GM12878 (cell line): Measurements from ENCODE around the gene TACR2. TPM values are rescaled to one million over a fixed set of nuclear protein-coding genes. Genes with fewer than 3 reads are reported as not detected.

Experiments used
- ATAC-seq: fragments of 200-7000 bp; cut with Tn5 transposase; 3 replicates; pipeline ENCODE4 v1.9.1; 2020; ENCODE audit warnings: mild to moderate bottlenecking, moderate library complexity
- BruUV-seq: library from RNA; stranded (reverse); fragments of 400-500 nt; replicated peaks from 2 replicates; lab custom pipeline; 2021; lab: Mats Ljungman, UMichigan
- CTCF ChIA-PET: fragments of 300-600 bp; sonication (Branson Sonifier 250); formaldehyde crosslinking; extraction: SDS; loops from one replicate; lab custom pipeline; 2021; ENCODE audit warnings: inconsistent platforms; lab: Yijun Ruan, JAX
- POLR2A ChIA-PET: fragments of 350-600 bp; formaldehyde crosslinking; extraction: SDS; loops from one replicate; lab custom pipeline; 2021; ENCODE audit warnings: inconsistent platforms; lab: Charles Lee
- RAD21 ChIA-PET: fragments of 300-600 bp; sonication (Branson Sonifier 250); formaldehyde crosslinking; loops from one replicate; lab custom pipeline; 2023; ENCODE audit warnings: antibody characterized with exemption; ENCODE audit not compliant: unreplicated experiment; lab: Charles Lee
- SMC1A ChIA-PET: fragments of 300-600 bp; sonication (Branson Sonifier 250); formaldehyde crosslinking; loops from one replicate; lab custom pipeline; 2023; ENCODE audit not compliant: unreplicated experiment, uncharacterized antibody; lab: Charles Lee
- DNase-seq: peaks from one replicate; pipeline ENCODE4 v3.0.0-alpha.2; 2011; ENCODE audit warnings: low read depth, low spot score
- FAIRE-seq: peaks from 3 replicates; lab custom pipeline; 2011; peaks lifted over from hg19 to GRCh38; lab: Jason Lieb, UNC
- H2AFZ ChIP-seq: 2 replicates; pipeline ENCODE4 v1.6.0; 2011; ENCODE audit warnings: low read depth, low read length, control low read depth; ENCODE audit not compliant: control insufficient read depth
- H3K27ac ChIP-seq: 2 replicates; pipeline ENCODE4 v1.5.1; 2011; ENCODE audit warnings: control low read depth; ENCODE audit not compliant: control insufficient read depth, insufficient read depth
- H3K27me3 ChIP-seq, 2 experiments: replicated peaks in 1 of 2; 2 replicates each; pipeline versions ENCODE4 v1.6.0 to v1.6.1; 2011; ENCODE audit warnings: low read length in 1 of 2; ENCODE audit not compliant: control insufficient read depth in 2 of 2, insufficient read depth in 2 of 2
- H3K36me3 ChIP-seq, 2 experiments: 2 replicates each; pipeline ENCODE4 v1.5.1; 2011; ENCODE audit warnings: low read length in 1 of 2; ENCODE audit not compliant: control insufficient read depth in 2 of 2, insufficient read depth in 2 of 2
- H3K4me1 ChIP-seq: 2 replicates; pipeline ENCODE4 v1.6.1; 2011; ENCODE audit warnings: mild to moderate bottlenecking, low read length, moderate library complexity, mixed read lengths; ENCODE audit not compliant: control insufficient read depth, insufficient read depth
- H3K4me2 ChIP-seq: 2 replicates; pipeline ENCODE4 v1.6.0; 2011; ENCODE audit warnings: control low read depth; ENCODE audit not compliant: control insufficient read depth, insufficient read depth
- H3K4me3 ChIP-seq: fragments of 200-600 bp; sonication (generic); 2 replicates; pipeline ENCODE4 v1.5.1; 2016
- H3K79me2 ChIP-seq: 2 replicates; pipeline ENCODE4 v1.6.0; 2011; ENCODE audit warnings: low read length; ENCODE audit not compliant: control insufficient read depth, insufficient read depth
- H3K9ac ChIP-seq: 2 replicates; pipeline ENCODE4 v1.8.0; 2011; ENCODE audit warnings: low read length, control low read depth, mixed read lengths; ENCODE audit not compliant: control insufficient read depth, insufficient read depth
- H3K9me3 ChIP-seq: replicated peaks from 3 replicates; pipeline ENCODE4 v1.5.1; 2011; ENCODE audit warnings: mild to moderate bottlenecking, low read length; ENCODE audit not compliant: control insufficient read depth, insufficient read depth
- H4K20me1 ChIP-seq: 2 replicates; pipeline ENCODE4 v1.6.0; 2011; ENCODE audit not compliant: control insufficient read depth, insufficient read depth
- ATF3 ChIP-seq: IDR thresholded peaks from 2 replicates; pipeline ENCODE4 v1.6.1; 2011; ENCODE audit warnings: low read depth, mild to moderate bottlenecking, low read length, moderate library complexity, borderline replicate concordance; ENCODE audit errors: extremely low read depth
- BMI1 ChIP-seq: fragments of 450-650 bp; IDR thresholded peaks from 2 replicates; pipeline ENCODE4 v1.6.1; 2016; ENCODE audit warnings: mild to moderate bottlenecking, moderate library complexity, borderline replicate concordance
- BRCA1 ChIP-seq: IDR thresholded peaks from 2 replicates; pipeline ENCODE4 v1.6.1; 2011; ENCODE audit warnings: low read depth, low read length, improper control_type of control experiment
- FOXM1 ChIP-seq: IDR thresholded peaks from 2 replicates; pipeline ENCODE4 v1.6.1; 2012; ENCODE audit warnings: low read depth, mild to moderate bottlenecking, inconsistent platforms, low read length, moderate library complexity
- GATAD2B ChIP-seq: fragments of 450-650 bp; conservative IDR thresholded peaks from 2 replicates; pipeline ENCODE4 v1.6.1; 2017; ENCODE audit warnings: low read depth, mild to moderate bottlenecking, moderate library complexity
- MTA3 ChIP-seq: IDR thresholded peaks from 2 replicates; pipeline ENCODE4 v1.6.1; 2012; ENCODE audit warnings: low read length, inconsistent platforms, borderline replicate concordance
- NR2C1 ChIP-seq: fragments of 450-650 bp; IDR thresholded peaks from 2 replicates; pipeline ENCODE4 v1.6.1; 2017; ENCODE audit warnings: antibody characterized with exemption, mild to moderate bottlenecking, moderate library complexity
- RELB ChIP-seq: fragments of 450-650 bp; IDR thresholded peaks from 2 replicates; pipeline ENCODE4 v1.6.1; 2017; ENCODE audit warnings: low read depth, mild to moderate bottlenecking, moderate library complexity
- ZNF384 ChIP-seq: IDR thresholded peaks from 2 replicates; pipeline ENCODE4 v1.6.1; 2012; ENCODE audit warnings: low read depth, mild to moderate bottlenecking, low read length, improper control_type of control experiment, borderline replicate concordance
- WGBS: methylation state at CpG from one replicate; pipeline ENCODE4 v1.1.6; 2016; ENCODE audit warnings: low lambda C conversion rate; ENCODE audit not compliant: insufficient replicate concordance, insufficient coverage; ENCODE audit errors: missing lambda C conversion rate; 5-methylcytosine and 5-hydroxymethylcytosine counted together
- in situ Hi-C: fragments of 300-500 bp; cut with MboI; formaldehyde crosslinking; loops from 9 replicates; pipeline ENCODE4 v1.14.3; 2018; ENCODE audit warnings: mixed read lengths
- intact Hi-C: fragments of 100-400 bp; cut with micrococcal nuclease; formaldehyde crosslinking; loops from one replicate; pipeline ENCODE4 v1.14.2; 2022; ENCODE audit not compliant: unreplicated experiment
- polyA plus RNA-seq, 11 experiments: library from polyadenylated mRNA; depleted of rRNA in 4 of 11; unstranded in 6 of 11; stranded (reverse) in 5 of 11; fragments of >200 nt; fragmentation: Nextera tagmentation in 4 of 11; fragmentation: Illumina TruSeq in 1 of 11; extraction: Ambion mirVana in 4 of 11; extraction: Trizol in 1 of 11; gene quantifications; 1 replicate in 1 of 11; 2 replicates in 10 of 11; pipeline versions ENCODE4 v1.2.1 to v1.2.3, GENCODE V29; 2011 to 2016; ENCODE audit warnings: inconsistent platforms in 2 of 11, missing spikeins in 2 of 11, low read depth in 1 of 11
- total RNA-seq, 4 experiments: library from RNA; depleted of rRNA in 3 of 4; stranded (reverse); fragments of >200 nt in 3 of 4; fragmentation: Illumina TruSeq in 1 of 4; extraction: Trizol in 1 of 4; gene quantifications; 2 replicates each; pipeline versions ENCODE4 v1.2.1 to v1.2.3, GENCODE V29; 2013 to 2021

Gene TACR2
- total and polyA plus RNA-seq, 10 of the 15 experiments (the other 5 are each of a cell fraction or from before 2014, with no cell fraction given) = 0.11 TPM; not detected in 9

- no peak for TF ChIP-seq BRCA1
- TF ChIP-seq FOXM1 = no peak
- no peak for TF ChIP-seq NR2C1
- TF ChIP-seq, all 136 proteins: peak for 0
These were observed 5.2 kb downstream of the TACR2 start (continued) for GRCh38 chr10:69411476-69411875.

- H3K36me3 ChIP-seq = no peaks in the 10 kb centered on the region
- H3K79me2 ChIP-seq = no peaks in the 10 kb centered on the region
- H3K4me3 ChIP-seq = no peak overlapping the region
- TF ChIP-seq ZNF384 (no peak), RELB (no peak), ATF3 (no peak), GATAD2B (no peak), MTA3 (no peak), BMI1 (no peak)
- no TSS peak for BruUV-seq
- FAIRE-seq (peak; percentile 38), ATAC-seq (no peak), DNase-seq (no peak)
- CTCF ChIA-PET = interaction anchor here (0.9 to 2.4 kb wide), 4 partner anchors 13 to 181 kb away, joined by 3 to 9 read pairs (median 5); no protein-coding TSS in a partner anchor
- intact Hi-C loops (no loop called here), in situ Hi-C loops (loop anchor here (5.0 to 10.0 kb wide), 2 partner anchors 97 to 224 kb away; partner anchors contain the start of gene FAM241B)
- peaks cover 16% of the 10 kb centered on the region for H3K4me1 ChIP-seq
- no peak overlapping the region for H3K27ac ChIP-seq
- SMC1A ChIA-PET = no interaction called here
- no peaks in the 10 kb centered on the region for H3K9me3 ChIP-seq
- no peaks in the 10 kb centered on the region for H4K20me1 ChIP-seq
- 57% methylated on average over 10 of the region's 10 CpGs for WGBS
- no peak overlapping the region for H3K4me2 ChIP-seq
- H3K27me3 ChIP-seq = no peaks in the 10 kb centered on the region
- POLR2A ChIA-PET = no interaction called here
- RAD21 ChIA-PET = interaction anchor here (0.9 kb wide), 1 partner anchor 286 kb away, joined by 3 read pairs; no protein-coding TSS in a partner anchor
- H3K9ac ChIP-seq = no peak overlapping the region
- no peak overlapping the region for H2AFZ ChIP-seq
These were observed 6.2 kb downstream of the TACR2 start for GRCh38 chr10:69410487-69410886.
